GM21423 (cell line): ENCODE results near the gene SMIM44.

Source experiments
- ATAC-seq: cut with Tn5 transposase; IDR thresholded peaks from one replicate; pipeline ENCODE4 v1.9.1; 2021; ENCODE audit warnings: mild to moderate bottlenecking, moderate library complexity; ENCODE audit not compliant: unreplicated experiment

Gene SMIM44

GRCh38 chr19:3442487-3443071 lies 40.7 kb downstream of the SMIM44 start:
- no peak for ATAC-seq

DNA sequence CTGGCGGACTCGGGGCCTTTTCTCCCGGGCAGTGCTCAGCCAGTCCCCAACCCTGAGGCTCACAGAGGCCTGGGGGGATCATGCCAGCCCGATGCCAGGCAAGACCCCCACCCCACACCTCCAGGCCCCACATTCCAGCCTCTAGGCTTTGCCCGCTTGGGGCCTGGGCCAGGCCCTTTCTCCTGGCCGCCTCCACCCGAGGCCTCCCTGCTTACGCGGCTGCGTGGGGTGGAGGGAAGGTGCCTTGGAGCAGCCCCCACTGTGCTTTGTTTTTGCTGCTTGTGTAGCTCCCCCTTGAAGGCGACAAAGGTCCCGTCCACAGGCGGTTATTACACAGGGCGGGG lies 41.3 kb downstream of the SMIM44 start:
- no peak for ATAC-seq

GRCh38 chr19:3441089-3441985 lies 41.9 kb downstream of the SMIM44 start:
- ATAC-seq = no peak

DNA sequence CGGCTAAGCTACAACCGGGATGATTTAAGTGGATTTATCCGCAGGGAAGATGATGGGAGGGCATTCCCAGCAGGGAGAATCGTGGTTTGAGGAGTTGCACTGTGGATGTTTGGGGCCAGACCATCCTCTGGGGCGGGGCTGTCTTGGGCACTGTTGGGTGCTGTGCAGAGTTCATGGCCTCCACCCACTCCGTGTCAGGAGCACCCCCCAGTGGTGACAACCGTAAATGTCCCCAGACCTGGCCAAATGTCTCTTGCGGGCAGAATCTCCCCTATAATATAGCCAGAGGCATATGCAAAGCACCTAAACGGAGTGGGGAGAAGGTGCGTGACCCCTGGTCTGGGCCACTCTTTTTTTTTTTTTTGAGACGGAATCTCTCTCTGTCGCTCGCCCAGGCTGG lies 43.2 kb downstream of the SMIM44 start:
- ATAC-seq = no peak

DNA sequence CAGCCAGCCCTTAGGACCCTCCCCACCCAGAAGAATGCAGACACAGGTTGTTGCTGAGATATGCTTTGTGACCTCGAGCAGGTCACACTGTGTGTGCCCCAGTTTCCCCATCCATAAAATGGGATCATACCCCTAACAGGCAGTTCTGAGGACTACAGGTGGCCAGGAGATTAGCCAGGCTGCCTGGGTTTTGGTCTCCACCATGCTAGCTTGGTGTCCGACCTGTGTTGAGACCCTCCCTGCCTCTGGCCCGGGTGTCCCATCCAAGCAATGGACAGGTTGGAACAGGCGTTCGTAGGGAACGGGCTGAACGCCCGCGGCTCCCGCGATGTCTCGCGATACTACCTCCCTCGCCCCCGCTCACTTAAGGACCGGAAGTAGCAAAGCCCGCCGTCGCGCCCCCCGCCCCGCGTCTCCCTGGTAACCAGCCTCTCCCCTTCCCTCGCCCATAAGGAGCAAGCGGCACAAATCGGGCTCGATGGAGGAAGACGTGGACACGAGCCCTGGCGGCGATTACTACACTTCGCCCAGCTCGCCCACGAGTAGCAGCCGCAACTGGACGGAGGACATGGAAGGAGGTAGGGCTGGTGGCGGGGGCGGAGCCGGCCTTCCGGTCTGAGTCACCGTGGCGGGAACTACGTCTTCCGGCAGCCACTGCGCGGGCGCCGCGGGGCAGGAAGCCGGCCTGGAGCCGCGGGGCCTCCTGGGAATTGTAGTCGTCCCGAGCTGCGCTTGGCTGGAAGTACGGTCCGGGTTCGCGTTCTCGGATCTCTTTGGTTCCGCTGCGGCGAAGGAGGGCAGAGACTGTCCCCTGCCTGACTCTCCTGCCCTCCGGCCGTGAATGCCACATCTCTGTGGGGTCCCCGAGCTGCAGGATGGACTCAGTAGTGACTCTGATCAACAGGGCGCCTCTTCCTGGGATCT lies 48.3 kb downstream of the SMIM44 start:
- peak; percentile 83 for ATAC-seq

- no peak for ATAC-seq
These were observed 49.3 kb downstream of the SMIM44 start for GRCh38 chr19:3433805-3434540.

- ATAC-seq = no peak
These were observed 49.9 kb downstream of the SMIM44 start for GRCh38 chr19:3433313-3433712.
